ENCODE data around the gene SLC9A9.

DNA sequence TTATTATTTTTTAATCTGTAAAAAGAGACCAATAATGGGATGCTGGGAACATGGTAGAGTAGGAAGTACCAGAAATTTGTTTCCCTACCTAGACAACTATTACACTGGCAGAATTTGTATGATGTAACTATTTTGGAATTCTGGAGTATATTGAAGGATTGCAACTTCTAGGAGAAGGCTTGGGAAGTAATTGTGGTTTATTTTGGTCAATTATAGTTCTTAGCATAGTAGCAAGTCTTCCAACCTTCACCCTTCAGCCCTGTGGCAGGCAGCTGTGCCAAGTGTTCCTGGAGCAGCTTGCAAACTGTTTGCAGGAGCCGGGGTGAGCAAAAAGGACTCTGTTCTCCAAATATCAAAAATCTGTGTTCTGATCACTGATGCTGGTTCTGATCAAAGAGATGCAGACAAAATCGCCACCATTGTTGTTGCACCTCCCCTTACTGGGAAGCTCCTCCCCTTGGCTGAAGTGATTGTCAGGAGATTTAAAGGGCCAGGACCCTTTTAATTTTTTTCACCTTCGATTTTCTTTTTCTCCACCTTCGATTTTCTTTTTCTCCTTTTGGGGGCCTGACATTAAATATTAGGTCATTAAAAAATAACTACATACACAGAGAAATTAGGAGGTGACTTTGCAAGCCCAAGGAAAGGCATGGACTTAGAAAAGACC is 363.3 kb downstream of the SLC9A9 start:
- TF ChIP-seq, protein P1, sequence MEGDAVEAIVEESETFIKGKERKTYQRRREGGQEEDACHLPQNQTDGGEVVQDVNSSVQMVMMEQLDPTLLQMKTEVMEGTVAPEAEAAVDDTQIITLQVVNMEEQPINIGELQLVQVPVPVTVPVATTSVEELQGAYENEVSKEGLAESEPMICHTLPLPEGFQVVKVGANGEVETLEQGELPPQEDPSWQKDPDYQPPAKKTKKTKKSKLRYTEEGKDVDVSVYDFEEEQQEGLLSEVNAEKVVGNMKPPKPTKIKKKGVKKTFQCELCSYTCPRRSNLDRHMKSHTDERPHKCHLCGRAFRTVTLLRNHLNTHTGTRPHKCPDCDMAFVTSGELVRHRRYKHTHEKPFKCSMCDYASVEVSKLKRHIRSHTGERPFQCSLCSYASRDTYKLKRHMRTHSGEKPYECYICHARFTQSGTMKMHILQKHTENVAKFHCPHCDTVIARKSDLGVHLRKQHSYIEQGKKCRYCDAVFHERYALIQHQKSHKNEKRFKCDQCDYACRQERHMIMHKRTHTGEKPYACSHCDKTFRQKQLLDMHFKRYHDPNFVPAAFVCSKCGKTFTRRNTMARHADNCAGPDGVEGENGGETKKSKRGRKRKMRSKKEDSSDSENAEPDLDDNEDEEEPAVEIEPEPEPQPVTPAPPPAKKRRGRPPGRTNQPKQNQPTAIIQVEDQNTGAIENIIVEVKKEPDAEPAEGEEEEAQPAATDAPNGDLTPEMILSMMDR (IDR thresholded peaks at IDR 0.05): no peak
- TF ChIP-seq POLR2A (IDR thresholded peaks at IDR 0.05) (no peak), POLR2AphosphoS5 (IDR thresholded peaks at IDR 0.05) (no peak), EP300 (IDR thresholded peaks at IDR 0.05) (no peak)

Data from gastroesophageal sphincter (tissue), 3 donors.